Mesenchymal stem cell (in vitro differentiated cells and primary cell): Measurements from ENCODE around the gene PLPP4.

Experiments used
- DNase-seq: peaks from one replicate; pipeline ENCODE4 v3.0.0-alpha.2; 2013
- H2AFZ ChIP-seq: one replicate; pipeline ENCODE4 v1.6.1; 2013; ENCODE audit warnings: low read depth, mild to moderate bottlenecking, control low read depth, inconsistent platforms, low read length, moderate library complexity
- H2AK5ac ChIP-seq: 2 replicates; pipeline ENCODE4 v1.6.1; 2013; ENCODE audit warnings: low read length, moderate library complexity, mild to moderate bottlenecking, inconsistent platforms; ENCODE audit not compliant: severe bottlenecking
- H2BK120ac ChIP-seq: one replicate; pipeline ENCODE4 v1.6.1; 2013; ENCODE audit warnings: low read depth, mild to moderate bottlenecking, inconsistent platforms, low read length, moderate library complexity
- H2BK12ac ChIP-seq, 2 experiments: one replicate each; pipeline ENCODE4 v1.6.1; 2013; ENCODE audit warnings: inconsistent platforms in 2 of 2, low read length in 2 of 2, mild to moderate bottlenecking in 2 of 2, moderate library complexity in 2 of 2, control low read depth in 1 of 2
- H2BK15ac ChIP-seq: one replicate; pipeline ENCODE4 v1.6.1; 2013; ENCODE audit warnings: mild to moderate bottlenecking, low read depth, inconsistent platforms; ENCODE audit not compliant: poor library complexity, severe bottlenecking
- H2BK5ac ChIP-seq: 2 replicates; pipeline ENCODE4 v1.6.1; 2013; ENCODE audit warnings: low read depth, mild to moderate bottlenecking, low read length, control low read depth, inconsistent platforms; ENCODE audit not compliant: poor library complexity, severe bottlenecking
- H3K14ac ChIP-seq, 2 experiments: one replicate each; pipeline ENCODE4 v1.6.1; 2013; ENCODE audit warnings: inconsistent platforms in 2 of 2, low read length in 2 of 2, control low read depth in 1 of 2, mild to moderate bottlenecking in 1 of 2, moderate library complexity in 1 of 2
- H3K18ac ChIP-seq, 2 experiments: one replicate each; pipeline ENCODE4 v1.6.1; 2013; ENCODE audit warnings: inconsistent platforms in 2 of 2, low read length in 2 of 2, control low read depth in 1 of 2, low read depth in 1 of 2, mild to moderate bottlenecking in 1 of 2
- H3K23ac ChIP-seq, 2 experiments: one replicate each; pipeline ENCODE4 v1.6.1; 2013; ENCODE audit warnings: inconsistent platforms in 2 of 2, low read length in 2 of 2, mild to moderate bottlenecking in 2 of 2, moderate library complexity in 2 of 2, control low read depth in 1 of 2
- H3K27ac ChIP-seq: 2 replicates; pipeline ENCODE4 v1.5.1; 2013; ENCODE audit warnings: mild to moderate bottlenecking, moderate library complexity, low read length, control low read depth, inconsistent platforms; ENCODE audit not compliant: poor library complexity, severe bottlenecking
- H3K27me3 ChIP-seq, 2 experiments: 2 replicates each; pipeline versions ENCODE4 v1.6.1 to v1.7.0; 2013; ENCODE audit warnings: low read length in 2 of 2, mild to moderate bottlenecking in 2 of 2, moderate library complexity in 2 of 2, control low read depth in 1 of 2, inconsistent platforms in 1 of 2; ENCODE audit not compliant: control insufficient read depth in 1 of 2, insufficient read depth in 1 of 2
- H3K36me3 ChIP-seq, 2 experiments: 2 replicates each; pipeline versions ENCODE4 v1.6.1 to v1.7.0; 2013; ENCODE audit warnings: low read length in 2 of 2, control low read depth in 1 of 2, inconsistent platforms in 1 of 2, low read depth in 1 of 2, mild to moderate bottlenecking in 1 of 2; ENCODE audit not compliant: insufficient read depth in 2 of 2, control insufficient read depth in 1 of 2
- H3K4ac ChIP-seq, 2 experiments: one replicate each; pipeline ENCODE4 v1.6.1; 2013; ENCODE audit warnings: inconsistent platforms in 2 of 2, low read length in 2 of 2, mild to moderate bottlenecking in 2 of 2, moderate library complexity in 2 of 2, control low read depth in 1 of 2, low read depth in 1 of 2
- H3K4me1 ChIP-seq: 2 replicates; pipeline ENCODE4 v1.6.1; 2013; ENCODE audit warnings: low read depth, low read length, control low read depth; ENCODE audit not compliant: control insufficient read depth, insufficient read depth
- H3K4me2 ChIP-seq: 2 replicates; pipeline ENCODE4 v1.6.1; 2013; ENCODE audit warnings: low read length, mild to moderate bottlenecking, inconsistent platforms; ENCODE audit not compliant: poor library complexity, severe bottlenecking
- H3K4me3 ChIP-seq, 2 experiments: 2 replicates each; pipeline versions ENCODE4 v1.5.1 to v1.7.0; 2013; ENCODE audit warnings: low read length in 2 of 2, mild to moderate bottlenecking in 2 of 2, control low read depth in 1 of 2, low read depth in 1 of 2; ENCODE audit not compliant: insufficient read depth in 1 of 2
- H3K79me1 ChIP-seq: replicated peaks from 2 replicates; pipeline ENCODE4 v1.6.1; 2013; ENCODE audit warnings: mild to moderate bottlenecking, control low read depth, low read length, inconsistent platforms; ENCODE audit not compliant: poor library complexity, severe bottlenecking
- H3K9ac ChIP-seq: 2 replicates; pipeline ENCODE4 v1.7.0; 2013; ENCODE audit warnings: mild to moderate bottlenecking, low read length, moderate library complexity
- H3K9me3 ChIP-seq: 2 replicates; pipeline ENCODE4 v1.7.0; 2013; ENCODE audit warnings: mild to moderate bottlenecking, low read length; ENCODE audit not compliant: control insufficient read depth
- H4K8ac ChIP-seq: one replicate; pipeline ENCODE4 v1.6.1; 2013; ENCODE audit warnings: inconsistent platforms, mild to moderate bottlenecking, low read length, moderate library complexity
- H4K91ac ChIP-seq: one replicate; pipeline ENCODE4 v1.6.1; 2013; ENCODE audit warnings: mild to moderate bottlenecking, low read length, inconsistent platforms
- WGBS: methylation state at CpG from one replicate; pipeline ENCODE4 v1.1.7; 2013; ENCODE audit warnings: mixed read lengths; 5-methylcytosine and 5-hydroxymethylcytosine counted together

PLPP4 gene

GRCh38 chr10:120458432-120458831 is 1.4 kb downstream of the PLPP4 start:
- no peak overlapping the region for H3K27ac ChIP-seq
- H2AFZ ChIP-seq, result no peak overlapping the region
- no peak overlapping the region for H4K8ac ChIP-seq
- peaks cover 33 to 46% of the 10 kb centered on the region in 2 experiments for H3K27me3 ChIP-seq
- no peak overlapping the region for H2BK12ac ChIP-seq
- no peaks in the 10 kb centered on the region for H3K79me1 ChIP-seq
- H3K36me3 ChIP-seq, result no peaks in the 10 kb centered on the region
- H3K4me3 ChIP-seq, result no peak overlapping the region
- H3K4ac ChIP-seq, result no peak overlapping the region
- no peak overlapping the region for H3K23ac ChIP-seq
- H3K9ac ChIP-seq, result no peak overlapping the region
- H3K9me3 ChIP-seq, result no peaks in the 10 kb centered on the region
- no peak overlapping the region for H3K18ac ChIP-seq
- no peak overlapping the region for H2BK120ac ChIP-seq
- H3K4me1 ChIP-seq, result peaks cover 12% of the 10 kb centered on the region
- no CpG with 5 or more reads among the region's 4 CpGs for WGBS
- no peak overlapping the region for H2BK5ac ChIP-seq
- no peak overlapping the region for H3K4me2 ChIP-seq
- no peak overlapping the region for H2BK15ac ChIP-seq
- no peak overlapping the region for H3K14ac ChIP-seq
- DNase-seq, result no peak
- no peak overlapping the region for H2AK5ac ChIP-seq
- no peak overlapping the region for H4K91ac ChIP-seq

GRCh38 chr10:120459185-120459584 is 2.2 kb downstream of the PLPP4 start:
- Histone ChIP-seq H3K4ac (no peak overlapping the region), H3K36me3 (no peaks in the 10 kb centered on the region), H3K9ac (no peak overlapping the region), H3K4me1 (peaks cover 12% of the 10 kb centered on the region), H3K23ac (no peak overlapping the region), H3K4me3 (no peak overlapping the region), H2AFZ (no peak overlapping the region), H3K9me3 (no peaks in the 10 kb centered on the region), H3K4me2 (no peak overlapping the region), H3K27me3 (peaks cover 29 to 39% of the 10 kb centered on the region in 2 experiments), H2BK120ac (no peak overlapping the region), H2BK15ac (no peak overlapping the region), H2BK5ac (no peak overlapping the region), H3K18ac (no peak overlapping the region), H2BK12ac (no peak overlapping the region), H4K8ac (no peak overlapping the region), H2AK5ac (no peak overlapping the region), H3K14ac (no peak overlapping the region), H3K79me1 (no peaks in the 10 kb centered on the region), H3K27ac (no peak overlapping the region), H4K91ac (no peak overlapping the region)
- no peak for DNase-seq
- WGBS, result 44% methylated on average over 5 of the region's 5 CpGs

GRCh38 chr10:120460186-120460585 is 3.2 kb downstream of the PLPP4 start:
- H4K91ac ChIP-seq, result no peak overlapping the region
- H3K14ac ChIP-seq, result no peak overlapping the region
- H3K36me3 ChIP-seq, result no peaks in the 10 kb centered on the region
- H2BK120ac ChIP-seq, result peak overlapping the region; percentile 49
- DNase-seq, result peak; percentile 31
- peak overlapping the region in 1 of 2 experiments; percentile 9 for H3K18ac ChIP-seq
- H2BK5ac ChIP-seq, result no peak overlapping the region
- H3K4me3 ChIP-seq, result no peak overlapping the region
- H3K4me1 ChIP-seq, result peaks cover 12% of the 10 kb centered on the region
- H3K79me1 ChIP-seq, result no peaks in the 10 kb centered on the region
- no peak overlapping the region for H3K27ac ChIP-seq
- no peaks in the 10 kb centered on the region for H3K9me3 ChIP-seq
- no peak overlapping the region for H2AK5ac ChIP-seq
- no peak overlapping the region for H3K4me2 ChIP-seq
- H2BK12ac ChIP-seq, result no peak overlapping the region
- H2BK15ac ChIP-seq, result no peak overlapping the region
- no peak overlapping the region for H3K9ac ChIP-seq
- no peak overlapping the region for H4K8ac ChIP-seq
- peaks cover 25 to 36% of the 10 kb centered on the region in 2 experiments for H3K27me3 ChIP-seq
- 70% methylated on average over 1 of the region's 1 CpG for WGBS
- H3K23ac ChIP-seq, result no peak overlapping the region
- no peak overlapping the region for H3K4ac ChIP-seq
- H2AFZ ChIP-seq, result no peak overlapping the region

- Histone ChIP-seq H3K79me1 (no peaks in the 10 kb centered on the region), H2AFZ (no peak overlapping the region), H3K14ac (no peak overlapping the region), H3K9ac (no peak overlapping the region), H3K4me1 (peaks cover 12% of the 10 kb centered on the region), H3K4me2 (no peak overlapping the region), H2BK15ac (no peak overlapping the region), H3K4me3 (no peak overlapping the region), H2BK5ac (no peak overlapping the region), H3K36me3 (no peaks in the 10 kb centered on the region), H3K4ac (no peak overlapping the region), H2BK120ac (no peak overlapping the region), H3K9me3 (no peaks in the 10 kb centered on the region), H3K18ac (no peak overlapping the region), H3K23ac (no peak overlapping the region), H2BK12ac (no peak overlapping the region), H3K27ac (no peak overlapping the region), H3K27me3 (peaks cover 21 to 33% of the 10 kb centered on the region in 2 experiments), H2AK5ac (no peak overlapping the region), H4K91ac (no peak overlapping the region), H4K8ac (no peak overlapping the region)
- DNase-seq, result peak; percentile 95
These were observed 3.7 kb downstream of the PLPP4 start for GRCh38 chr10:120460776-120461175.
